Activated CD8-positive, alpha-beta memory T cell treated with anti-CD3 and anti-CD28 coated beads for 48 hours (primary cell): ENCODE measurements around the gene ECHS1.
A peak's percentile ranks its signal among the peaks of the same experiment; 100 is the strongest.
"Not testable (repeated sequence)": the region's sequence is repeated elsewhere in the genome, so short reads cannot be mapped to it uniquely, and the experiment has no call there.

Source experiments
- DNase-seq, 3 experiments: peaks; one replicate each; pipeline ENCODE4 v3.0.0-alpha.2; 2020; ENCODE audit warnings: low read depth in 2 of 3, low spot score in 2 of 3

The ECHS1 gene

GRCh38 chr10:133400624-133401424 lies 27.7 kb upstream of the ECHS1 start:
- DNase-seq, result no peak

- no peak for DNase-seq
These were observed 26.0 kb upstream of the ECHS1 start for GRCh38 chr10:133399123-133399601.

- no peak for DNase-seq
These were observed 24.8 kb upstream of the ECHS1 start for GRCh38 chr10:133397938-133398337.

- no peak for DNase-seq
These were observed 23.0 kb upstream of the ECHS1 start for GRCh38 chr10:133396035-133396624.

GRCh38 chr10:133394801-133395221 lies 21.7 kb upstream of the ECHS1 start:
- no peak for DNase-seq

GRCh38 chr10:133394064-133394663 lies 21.0 kb upstream of the ECHS1 start, which contains the start of gene MTG1:
TSS of gene MTG1 (plus strand) at chr10:133394157. CDS start at chr10:133394221, 64 bp downstream.
- DNase-seq, result peak; percentile 72 to 94 (median 92)

GRCh38 chr10:133393401-133394063 lies 20.4 kb upstream of the ECHS1 start:
- DNase-seq, result no peak

- no peak for DNase-seq
These were observed 18.8 kb upstream of the ECHS1 start for GRCh38 chr10:133391761-133392518.

GRCh38 chr10:133391249-133391635 lies 18.1 kb upstream of the ECHS1 start:
- DNase-seq, result no peak

- DNase-seq, result no peak
These were observed 17.6 kb upstream of the ECHS1 start for GRCh38 chr10:133390597-133391248.

GRCh38 chr10:133388973-133389818 lies 16.0 kb upstream of the ECHS1 start:
- DNase-seq, result no peak

GRCh38 chr10:133388236-133388972 lies 15.2 kb upstream of the ECHS1 start:
- no peak for DNase-seq

GRCh38 chr10:133386951-133387350 lies 13.8 kb upstream of the ECHS1 start:
- DNase-seq, result not testable (repeated sequence)

- DNase-seq, result no peak
These were observed 12.1 kb upstream of the ECHS1 start for GRCh38 chr10:133385214-133385613.

- DNase-seq, result no peak
These were observed 10.9 kb upstream of the ECHS1 start for GRCh38 chr10:133384071-133384470.

GRCh38 chr10:133383551-133383950 lies 10.4 kb upstream of the ECHS1 start:
- DNase-seq, result no peak

- no peak for DNase-seq
These were observed 7.9 kb upstream of the ECHS1 start for GRCh38 chr10:133381036-133381435.

- no peak for DNase-seq
These were observed 6.9 kb upstream of the ECHS1 start for GRCh38 chr10:133379801-133380666.
